ENCODE data around the gene MYH9.

MYH9 gene

GRCh38 chr22:36369922-36370791 lies 17.6 kb downstream of the MYH9 start:
- Histone ChIP-seq H3K27ac (ENCODE audit: low read length) (no peak overlapping the region), H3K9ac (ENCODE audit: low read length) (no peak overlapping the region), H3K4me2 (ENCODE audit: low read depth, low read length) (no peak overlapping the region), H3K9me2 (replicated peaks; ENCODE audit: insufficient read depth, low read length) (no peaks in the 10 kb centered on the region), H3K79me2 (ENCODE audit: low read length) (peaks cover 100% of the 10 kb centered on the region), H3K4me3 (ENCODE audit: low read length) (no peak overlapping the region), H3K36me3 (replicated peaks; ENCODE audit: insufficient read depth, low read length) (peaks cover 17% of the 10 kb centered on the region), H4K20me1 (ENCODE audit: insufficient read depth, low read length) (peaks cover 94% of the 10 kb centered on the region), H3K9me3 (replicated peaks; ENCODE audit: insufficient read depth, low read length) (no peaks in the 10 kb centered on the region), H3K4me1 (ENCODE audit: low read length) (peaks cover 68% of the 10 kb centered on the region), H2AFZ (ENCODE audit: low read length) (no peak overlapping the region), H3F3A (ENCODE audit: insufficient read depth, low read length) (peaks cover 7% of the 10 kb centered on the region; the same call in 1 of the 2 replicates), H3K27me3 (replicated peaks; ENCODE audit: insufficient read depth, low read length) (no peaks in the 10 kb centered on the region)
- no peak for DNase-seq
- TF ChIP-seq, protein P1, sequence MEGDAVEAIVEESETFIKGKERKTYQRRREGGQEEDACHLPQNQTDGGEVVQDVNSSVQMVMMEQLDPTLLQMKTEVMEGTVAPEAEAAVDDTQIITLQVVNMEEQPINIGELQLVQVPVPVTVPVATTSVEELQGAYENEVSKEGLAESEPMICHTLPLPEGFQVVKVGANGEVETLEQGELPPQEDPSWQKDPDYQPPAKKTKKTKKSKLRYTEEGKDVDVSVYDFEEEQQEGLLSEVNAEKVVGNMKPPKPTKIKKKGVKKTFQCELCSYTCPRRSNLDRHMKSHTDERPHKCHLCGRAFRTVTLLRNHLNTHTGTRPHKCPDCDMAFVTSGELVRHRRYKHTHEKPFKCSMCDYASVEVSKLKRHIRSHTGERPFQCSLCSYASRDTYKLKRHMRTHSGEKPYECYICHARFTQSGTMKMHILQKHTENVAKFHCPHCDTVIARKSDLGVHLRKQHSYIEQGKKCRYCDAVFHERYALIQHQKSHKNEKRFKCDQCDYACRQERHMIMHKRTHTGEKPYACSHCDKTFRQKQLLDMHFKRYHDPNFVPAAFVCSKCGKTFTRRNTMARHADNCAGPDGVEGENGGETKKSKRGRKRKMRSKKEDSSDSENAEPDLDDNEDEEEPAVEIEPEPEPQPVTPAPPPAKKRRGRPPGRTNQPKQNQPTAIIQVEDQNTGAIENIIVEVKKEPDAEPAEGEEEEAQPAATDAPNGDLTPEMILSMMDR (IDR thresholded peaks at IDR 0.05; ENCODE audit: low read length), result no peak
- no peak for TF ChIP-seq EZH2 (optimal IDR thresholded peaks at IDR 0.05; ENCODE audit: low read depth, low read length)
- TF ChIP-seq EZH2phosphoT487 (IDR thresholded peaks at IDR 0.05; ENCODE audit: low read length), result no peak

DNA sequence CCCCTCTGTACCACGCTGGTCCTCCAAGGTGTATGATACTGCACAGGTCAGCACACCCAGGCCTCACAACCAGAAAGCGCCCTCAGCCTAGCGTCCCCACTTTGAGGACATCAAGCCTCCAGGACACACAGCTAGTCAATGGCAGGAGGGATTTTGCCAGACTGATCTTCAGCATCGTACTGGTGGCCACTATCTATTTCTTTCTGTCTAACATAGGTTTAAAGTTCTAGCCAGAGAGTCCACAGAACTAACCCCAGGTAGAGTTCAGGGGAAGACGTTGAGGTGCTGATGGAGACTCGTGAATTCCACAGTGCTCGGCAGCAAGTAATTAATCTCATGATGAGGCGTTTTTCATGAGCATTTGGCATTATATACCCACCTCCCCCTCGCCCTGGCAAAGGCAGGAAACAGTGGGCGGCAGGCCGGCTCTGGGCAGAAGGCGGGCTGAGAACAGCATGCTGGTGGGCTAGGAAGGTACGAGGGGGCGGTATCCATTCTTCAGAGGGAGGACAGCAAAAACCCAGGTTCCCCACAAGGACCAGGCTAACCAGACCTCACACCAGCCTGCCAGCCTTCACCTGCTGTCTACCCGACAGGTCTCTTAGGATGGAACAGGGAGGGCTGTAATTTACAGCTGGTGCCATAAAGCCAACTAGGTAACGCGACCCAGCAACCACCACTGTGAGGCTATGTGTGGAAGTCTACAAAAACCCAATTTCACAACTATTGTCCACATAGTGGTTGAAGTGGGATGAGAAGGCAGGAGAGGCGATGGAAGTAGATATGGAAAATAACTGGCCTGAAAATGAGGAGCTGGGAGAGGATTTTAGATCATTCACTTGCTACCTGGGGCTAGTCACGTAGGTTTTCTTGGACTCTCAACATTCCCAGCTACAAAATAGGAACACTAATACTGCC lies 18.5 kb downstream of the MYH9 start:
- TF ChIP-seq EZH2phosphoT487 (IDR thresholded peaks at IDR 0.05; ENCODE audit: low read length) (no peak), EZH2 (optimal IDR thresholded peaks at IDR 0.05; ENCODE audit: low read depth, low read length) (no peak)
- TF ChIP-seq, protein P1 (IDR thresholded peaks at IDR 0.05; ENCODE audit: low read length), result no peak
- Histone ChIP-seq H3K27ac (ENCODE audit: low read length) (no peak overlapping the region), H4K20me1 (ENCODE audit: insufficient read depth, low read length) (peaks cover 96% of the 10 kb centered on the region), H3K9me2 (replicated peaks; ENCODE audit: insufficient read depth, low read length) (no peaks in the 10 kb centered on the region), H3F3A (ENCODE audit: insufficient read depth, low read length) (peaks cover 10% of the 10 kb centered on the region; the same call in 1 of the 2 replicates), H2AFZ (ENCODE audit: low read length) (no peak overlapping the region), H3K4me2 (ENCODE audit: low read depth, low read length) (no peak overlapping the region), H3K9ac (ENCODE audit: low read length) (no peak overlapping the region), H3K27me3 (replicated peaks; ENCODE audit: insufficient read depth, low read length) (no peaks in the 10 kb centered on the region), H3K4me3 (ENCODE audit: low read length) (no peak overlapping the region), H3K4me1 (ENCODE audit: low read length) (peaks cover 67% of the 10 kb centered on the region), H3K36me3 (replicated peaks; ENCODE audit: insufficient read depth, low read length) (peaks cover 17% of the 10 kb centered on the region), H3K9me3 (replicated peaks; ENCODE audit: insufficient read depth, low read length) (no peaks in the 10 kb centered on the region), H3K79me2 (ENCODE audit: low read length) (peaks cover 100% of the 10 kb centered on the region)
- DNase-seq, result no peak

DNA sequence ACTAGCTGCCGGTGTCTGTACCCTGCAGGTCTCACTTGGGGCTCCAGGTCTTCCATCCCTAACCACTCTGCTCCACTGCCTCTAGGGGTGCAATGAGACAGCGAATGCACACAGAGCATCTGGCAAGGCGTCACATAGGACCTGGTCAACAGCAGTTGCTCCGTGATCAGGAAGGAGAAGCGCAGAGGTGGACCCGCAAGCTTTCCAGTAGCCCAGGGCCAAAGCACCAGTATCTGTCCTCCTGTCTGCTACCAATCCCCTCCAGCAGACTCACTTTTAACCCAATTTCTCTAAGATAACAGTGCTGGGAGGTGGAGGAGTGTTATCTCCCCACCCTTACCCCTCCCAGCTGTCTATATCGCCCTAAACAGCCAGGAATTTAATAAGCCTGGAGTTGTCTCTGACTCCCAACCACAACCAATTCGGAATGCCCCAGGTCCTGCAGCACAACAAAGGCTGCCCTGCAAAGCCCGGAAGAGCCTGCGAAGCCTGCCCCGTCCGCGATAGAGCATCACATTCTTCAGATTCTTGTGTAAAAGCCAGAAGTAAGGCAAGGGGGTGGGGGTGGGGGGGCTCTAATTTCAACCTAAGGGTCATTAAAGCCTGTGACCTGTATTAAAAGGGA lies 19.3 kb downstream of the MYH9 start:
- Histone ChIP-seq H4K20me1 (ENCODE audit: insufficient read depth, low read length) (peaks cover 98% of the 10 kb centered on the region), H3K4me2 (ENCODE audit: low read depth, low read length) (no peak overlapping the region), H3K79me2 (ENCODE audit: low read length) (peaks cover 100% of the 10 kb centered on the region), H3K27ac (ENCODE audit: low read length) (no peak overlapping the region), H3K9ac (ENCODE audit: low read length) (no peak overlapping the region), H3K27me3 (replicated peaks; ENCODE audit: insufficient read depth, low read length) (no peaks in the 10 kb centered on the region), H3K9me3 (replicated peaks; ENCODE audit: insufficient read depth, low read length) (no peaks in the 10 kb centered on the region), H3F3A (ENCODE audit: insufficient read depth, low read length) (peaks cover 9% of the 10 kb centered on the region), H2AFZ (ENCODE audit: low read length) (no peak overlapping the region), H3K4me1 (ENCODE audit: low read length) (peaks cover 66% of the 10 kb centered on the region), H3K4me3 (ENCODE audit: low read length) (no peak overlapping the region), H3K9me2 (replicated peaks; ENCODE audit: insufficient read depth, low read length) (no peaks in the 10 kb centered on the region), H3K36me3 (replicated peaks; ENCODE audit: insufficient read depth, low read length) (peaks cover 17% of the 10 kb centered on the region)
- no peak for TF ChIP-seq EZH2 (optimal IDR thresholded peaks at IDR 0.05; ENCODE audit: low read depth, low read length)
- TF ChIP-seq EZH2phosphoT487 (IDR thresholded peaks at IDR 0.05; ENCODE audit: low read length), result no peak
- TF ChIP-seq, protein P1 (IDR thresholded peaks at IDR 0.05; ENCODE audit: low read length), result no peak
- DNase-seq, result no peak
